ENCODE data around the gene PRDM16.

DNA sequence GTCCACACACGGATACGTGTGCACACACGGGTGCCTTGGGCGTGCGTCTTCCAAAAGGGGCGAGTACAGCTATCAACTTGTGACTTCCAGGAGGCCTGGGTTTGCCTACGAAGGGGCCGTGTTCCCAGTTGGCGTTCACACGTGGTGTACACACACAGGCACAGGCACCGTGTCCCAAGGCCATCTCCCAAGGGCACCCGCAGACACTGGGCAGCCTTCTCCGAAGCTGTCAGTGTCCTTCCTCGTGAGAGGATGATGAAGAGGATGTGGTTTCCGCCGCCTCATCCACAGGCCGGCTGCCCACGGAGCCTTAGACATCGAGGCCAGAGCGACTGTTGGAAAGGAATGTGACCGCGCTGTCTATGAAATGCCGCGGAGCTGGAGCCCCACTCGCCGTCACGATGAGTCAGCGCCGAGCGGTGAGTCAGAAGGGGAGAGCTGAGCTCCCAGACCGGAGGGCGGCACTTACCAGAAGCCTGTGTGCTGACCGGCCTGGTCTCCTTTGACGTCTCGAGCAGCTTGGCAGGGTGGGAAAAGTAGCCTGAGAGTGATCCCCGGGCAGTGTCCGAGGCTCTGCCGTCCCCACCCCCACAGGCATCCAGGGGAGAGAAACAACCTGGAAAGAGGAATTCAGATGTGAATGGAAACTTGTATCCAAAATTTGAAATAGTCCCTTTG lies 244.0 kb downstream of the PRDM16 start:
- TF ChIP-seq POLR2A (IDR thresholded peaks at IDR 0.05; ENCODE audit: low read length) (no peak), GATA1 (IDR thresholded peaks at IDR 0.05; ENCODE audit: low read depth, low read length) (no peak)

Measured in erythroblast (primary cell).